ENCODE data around the gene SMIM12.

Gene SMIM12, protein sequence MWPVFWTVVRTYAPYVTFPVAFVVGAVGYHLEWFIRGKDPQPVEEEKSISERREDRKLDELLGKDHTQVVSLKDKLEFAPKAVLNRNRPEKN

DNA sequence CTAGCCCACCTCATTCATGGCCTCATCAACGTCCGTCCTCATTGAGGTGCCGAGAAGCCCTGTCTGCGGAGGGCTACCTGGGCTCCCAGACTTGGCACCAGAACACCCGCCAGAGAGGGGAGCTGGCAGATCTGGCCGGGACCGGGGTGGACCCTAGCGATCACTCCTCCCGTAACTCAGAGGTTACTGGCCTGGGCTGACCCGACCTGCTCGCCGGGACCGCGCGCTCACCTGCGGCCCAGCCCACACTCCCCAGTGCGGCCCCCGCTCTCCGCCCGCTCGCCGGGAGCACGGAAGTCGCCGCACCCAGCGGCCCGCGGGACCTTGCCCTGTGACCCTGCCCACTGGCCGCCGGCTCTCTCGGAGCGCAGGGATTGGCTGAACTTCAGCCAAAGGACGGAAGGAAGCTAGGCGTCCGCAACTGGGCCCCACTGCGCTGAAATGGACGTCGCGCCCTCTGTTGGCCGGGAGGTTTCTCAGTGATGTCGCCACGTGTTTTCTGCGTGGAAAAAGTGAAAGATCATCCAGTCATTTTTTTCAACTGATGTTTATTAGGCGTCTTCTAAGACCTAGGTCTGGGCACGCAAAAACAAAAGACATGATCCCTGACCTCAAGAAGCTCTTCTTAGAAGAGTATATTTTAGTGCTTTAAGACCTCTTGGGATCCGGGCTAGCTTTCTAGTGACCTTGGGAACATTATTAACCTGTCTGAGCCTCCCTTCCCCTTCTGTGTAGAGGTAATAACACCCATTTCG, at the start of gene SMIM12:
Gene SMIM12 (minus strand): TSS at position 304 of the 755 bp plus-strand sequence. CDS start 3,772 bp downstream, outside the sequence.
- peak; percentile 87 for DNase-seq

DNA sequence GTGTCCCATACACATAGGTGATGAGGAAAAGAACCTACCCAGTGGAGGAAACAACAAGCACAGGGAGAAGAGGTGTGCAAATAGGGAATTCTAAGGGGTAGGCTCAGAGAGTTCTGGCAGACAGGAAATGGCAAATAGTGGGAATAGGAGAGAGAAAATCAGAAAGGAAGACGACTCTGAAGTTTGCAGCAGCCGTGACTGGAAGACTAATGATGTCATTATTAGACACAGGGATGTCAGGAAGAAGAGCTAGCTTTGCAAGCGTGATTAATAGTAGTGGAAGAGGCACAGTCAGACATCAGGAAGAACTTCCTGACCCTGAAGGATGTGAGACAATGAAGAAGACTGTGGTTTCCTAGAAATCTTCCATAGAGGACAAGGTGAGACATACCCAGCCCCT, 48.8 kb upstream of the SMIM12 start:
- DNase-seq, result no peak

DNA sequence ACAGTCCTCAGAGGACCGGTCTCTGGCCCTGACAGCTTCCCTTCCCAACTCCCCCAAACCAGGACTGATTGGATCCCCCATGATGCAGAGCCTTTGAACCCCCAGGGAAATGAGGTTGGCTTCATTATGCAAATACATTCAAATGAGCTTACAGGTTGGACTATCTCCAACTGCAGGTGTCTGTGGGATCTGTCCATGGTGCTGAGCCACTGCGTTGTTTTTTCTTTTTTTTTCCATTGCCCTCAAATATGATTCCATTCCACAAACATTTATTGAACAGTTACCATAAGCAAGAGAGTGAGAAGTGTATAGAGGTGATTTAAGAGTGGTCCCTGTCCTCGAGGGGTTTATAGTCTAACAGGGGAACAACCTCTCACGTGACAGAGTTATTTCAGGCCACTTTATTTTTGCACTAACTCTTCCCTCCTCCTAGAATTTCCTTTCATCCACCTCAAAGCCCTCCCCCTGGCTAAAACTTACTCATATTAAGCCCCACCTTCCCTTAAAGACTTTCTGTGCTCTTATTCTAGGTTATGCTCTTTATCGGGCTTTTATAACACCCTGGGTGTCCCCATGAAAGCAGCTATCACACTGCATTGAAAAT, 48.0 kb upstream of the SMIM12 start:
- DNase-seq, result no peak

DNA sequence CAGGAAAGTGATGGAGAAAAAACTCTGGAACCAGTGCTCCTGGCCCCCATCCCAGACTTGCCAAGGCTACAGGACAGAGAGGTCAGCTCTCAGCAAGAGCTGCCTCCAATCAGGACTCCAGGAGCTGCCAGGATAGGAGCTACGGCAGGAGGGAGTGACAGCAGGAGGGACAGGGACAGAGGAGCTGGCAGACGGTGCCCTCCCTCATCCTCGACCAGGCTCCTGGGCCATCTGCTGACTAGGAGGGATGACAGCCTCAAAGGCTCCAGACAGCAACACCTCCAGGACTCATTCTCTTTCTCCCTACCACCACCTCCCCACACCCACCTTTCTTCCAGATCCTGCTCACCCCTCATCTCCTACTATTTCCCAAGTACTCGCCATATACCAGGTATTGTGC, 47.2 kb upstream of the SMIM12 start:
- no peak for DNase-seq

DNA sequence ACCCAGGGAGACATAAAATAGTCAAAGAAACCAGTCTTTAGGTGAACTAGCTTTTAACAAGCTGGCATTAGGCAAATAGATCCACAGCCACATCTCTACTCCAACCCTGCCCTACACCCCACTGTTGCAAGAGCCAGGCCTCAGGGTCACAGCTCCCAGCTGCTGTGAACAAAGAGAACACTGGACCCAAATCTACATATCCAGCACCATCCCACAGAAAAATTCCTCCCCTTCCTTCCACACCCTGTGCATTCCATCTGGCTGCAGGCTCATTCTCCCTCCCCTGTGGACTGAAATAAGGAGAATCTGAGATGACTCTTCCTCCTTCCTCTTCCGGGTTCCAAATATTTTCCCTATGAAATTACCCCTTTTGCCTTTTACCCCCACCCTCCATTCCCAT, 46.7 kb upstream of the SMIM12 start:
- no peak for DNase-seq

DNA sequence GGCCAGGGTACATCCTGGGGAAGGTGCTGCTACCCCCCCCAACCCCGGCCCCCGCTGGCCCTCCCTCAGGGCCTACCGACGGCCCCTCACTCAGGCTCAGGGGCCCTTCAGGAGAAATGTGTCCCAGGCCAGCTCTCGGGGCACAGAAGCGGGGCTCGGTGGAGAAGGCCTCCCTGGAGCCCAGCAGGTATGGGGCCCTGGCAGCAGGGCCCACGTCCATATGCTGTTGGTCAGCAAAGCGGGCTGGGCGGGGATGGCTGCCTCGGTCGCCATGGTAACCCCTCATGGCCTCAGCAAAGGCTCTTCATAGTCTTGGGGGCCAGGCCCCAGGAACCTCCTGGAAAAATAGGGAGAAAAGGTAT, 45.5 kb upstream of the SMIM12 start:
- no peak for DNase-seq

DNA sequence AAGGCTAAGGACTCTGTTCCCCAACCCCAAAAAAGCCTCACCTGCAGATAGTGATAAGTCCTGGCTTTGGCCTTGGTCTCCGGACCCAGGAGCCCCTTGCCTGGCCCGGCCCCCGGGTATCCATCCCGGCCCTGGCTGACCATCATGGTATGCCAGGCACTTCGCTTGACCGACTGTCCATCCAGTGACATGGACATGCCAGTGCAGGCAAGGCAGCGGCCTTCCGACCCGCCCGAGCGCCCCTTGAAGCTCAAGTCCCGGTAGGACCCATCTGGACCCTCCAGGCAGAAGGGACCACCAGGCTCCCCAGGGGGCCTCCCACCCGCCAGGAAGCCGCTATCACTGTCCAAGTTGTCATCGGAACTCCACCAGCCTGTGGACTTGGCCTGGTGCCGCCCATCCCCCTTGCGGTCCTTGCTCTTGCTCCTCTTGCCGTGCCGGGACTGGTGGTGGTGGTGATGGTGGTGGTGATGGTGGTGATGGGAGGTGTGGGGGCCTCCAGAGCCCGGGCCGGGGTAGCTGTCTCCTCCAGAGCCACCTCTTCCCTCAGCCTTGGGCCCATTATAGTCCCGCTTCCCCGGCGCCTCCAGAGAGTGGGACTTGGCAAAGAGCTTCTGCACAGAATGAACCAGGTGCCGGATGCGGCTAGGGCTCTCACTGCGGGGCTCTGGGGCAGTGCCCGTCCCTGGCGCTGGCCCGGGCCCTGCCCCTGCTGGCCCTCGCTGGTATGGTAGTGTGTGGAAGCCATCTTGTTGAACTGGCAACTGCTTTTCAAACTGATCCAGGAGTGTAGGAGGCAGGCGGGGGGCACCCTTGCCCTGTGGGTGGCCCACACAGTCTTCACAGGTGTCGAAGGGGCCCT, 44.9 kb upstream of the SMIM12 start:
- DNase-seq, result no peak

DNA sequence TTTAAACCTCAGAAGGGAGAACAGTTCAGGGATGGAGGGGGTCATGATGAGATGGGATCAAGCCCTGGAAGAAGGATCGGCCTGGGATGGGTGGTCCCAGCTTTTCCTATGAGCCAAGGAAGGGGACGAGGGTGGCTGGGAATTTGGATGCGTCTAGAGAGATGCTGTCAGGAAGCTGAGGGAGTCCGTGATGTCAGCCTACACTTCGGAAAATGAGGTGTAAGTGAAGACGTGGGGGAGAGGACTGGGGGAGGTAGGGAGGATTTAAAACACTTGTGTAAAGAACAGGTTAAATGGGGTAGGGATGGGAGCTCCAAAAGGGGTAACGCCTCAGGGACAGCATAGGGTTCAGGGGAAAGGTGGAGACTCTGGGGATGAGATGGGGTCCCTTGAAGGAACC, 42.4 kb upstream of the SMIM12 start:
- no peak for DNase-seq

DNA sequence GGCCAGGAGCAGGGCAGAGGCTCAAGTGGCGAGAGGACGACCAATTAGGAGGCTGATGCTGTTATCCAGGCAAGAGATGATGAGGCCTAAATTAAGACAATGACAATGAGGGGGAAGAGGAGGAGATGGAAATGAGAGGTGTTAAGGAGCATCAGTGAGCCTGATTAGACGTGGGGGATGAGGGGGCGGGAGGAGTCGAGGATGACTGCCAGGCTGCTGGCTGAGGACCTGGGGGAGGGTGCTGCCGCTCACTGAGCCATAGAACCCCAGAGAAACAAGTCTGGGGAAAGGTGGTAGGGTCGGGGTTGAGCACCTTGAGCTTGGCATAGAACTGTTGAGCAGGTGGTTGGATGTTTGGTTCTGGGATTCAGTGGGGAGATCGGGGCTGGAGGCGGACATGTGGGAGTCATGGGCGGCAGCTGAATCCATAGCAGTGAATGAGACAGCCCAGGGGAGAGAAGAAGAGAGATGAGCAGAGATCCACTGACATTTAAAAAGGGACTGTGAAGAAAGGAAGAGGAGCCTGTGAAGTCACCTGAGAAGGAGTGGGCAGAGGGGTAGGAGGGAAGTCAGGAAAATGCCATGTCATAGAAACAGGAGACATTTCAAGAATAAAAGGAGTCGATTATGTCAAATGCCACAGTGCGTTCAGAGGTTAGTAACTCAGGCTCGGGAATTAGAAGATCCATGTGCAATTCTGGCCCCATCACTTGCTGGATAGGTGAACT, 41.4 kb upstream of the SMIM12 start:
- DNase-seq, result no peak

DNA sequence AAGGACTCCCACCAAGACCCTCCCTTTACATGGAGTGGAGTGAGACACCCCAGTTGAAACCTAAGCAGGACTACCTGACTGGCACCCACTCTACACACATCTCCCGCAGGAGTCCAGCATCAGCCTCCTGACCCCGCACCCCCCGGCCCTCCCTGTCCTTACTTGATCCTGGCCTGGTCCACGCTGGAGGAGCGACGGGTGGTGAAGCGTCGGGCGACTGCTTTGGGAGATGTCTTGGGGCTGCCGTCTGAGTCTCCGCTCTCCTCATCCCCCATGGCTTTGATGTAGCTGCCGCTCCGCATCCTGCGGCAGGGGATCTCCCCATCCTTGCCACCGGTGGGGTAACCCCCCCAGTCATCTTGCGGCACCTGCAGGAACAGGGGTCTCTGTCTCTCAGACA, 40.4 kb upstream of the SMIM12 start:
- DNase-seq, result no peak

DNA sequence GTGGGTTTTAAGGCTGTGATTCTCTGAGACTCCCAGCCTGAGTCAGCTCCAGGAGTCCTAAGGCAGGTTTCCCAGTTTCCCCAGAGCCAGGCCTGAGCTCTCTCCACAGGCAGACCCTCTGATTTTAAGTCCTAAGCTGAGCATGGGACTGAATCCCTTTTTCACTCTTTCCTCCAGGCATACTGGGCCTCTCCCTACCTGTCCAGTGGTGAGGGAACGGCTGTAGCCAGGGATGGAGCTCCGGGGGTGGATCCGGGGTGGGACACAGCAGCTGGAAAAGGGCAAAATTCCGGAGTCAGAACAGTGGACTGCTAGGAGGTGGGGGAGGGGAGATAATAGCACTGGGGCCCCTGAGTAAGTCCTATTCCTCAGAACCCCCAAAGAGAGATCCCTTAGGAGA, 39.9 kb upstream of the SMIM12 start:
- DNase-seq, result no peak

DNA sequence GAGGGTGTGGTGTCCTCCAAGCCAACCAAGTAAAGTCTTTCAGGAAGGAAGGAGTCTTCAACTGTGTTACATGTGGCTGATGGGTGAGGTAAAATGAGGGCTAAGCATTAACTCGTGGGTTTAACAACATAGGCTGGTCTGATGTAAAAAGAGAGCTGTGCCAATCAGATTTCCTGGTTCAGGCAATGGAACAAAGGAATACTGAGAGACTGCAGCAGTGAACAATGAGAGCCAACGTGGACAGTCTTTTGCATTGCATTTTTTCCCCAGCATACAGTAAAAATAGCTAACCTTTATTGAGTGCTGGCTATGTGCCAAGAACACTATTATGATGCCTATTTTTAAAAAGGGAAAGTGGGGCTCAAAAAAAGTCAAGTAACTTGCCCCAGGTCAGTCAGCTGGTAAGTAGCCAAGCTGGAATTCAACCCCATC, 38.8 kb upstream of the SMIM12 start:
- no peak for DNase-seq

DNA sequence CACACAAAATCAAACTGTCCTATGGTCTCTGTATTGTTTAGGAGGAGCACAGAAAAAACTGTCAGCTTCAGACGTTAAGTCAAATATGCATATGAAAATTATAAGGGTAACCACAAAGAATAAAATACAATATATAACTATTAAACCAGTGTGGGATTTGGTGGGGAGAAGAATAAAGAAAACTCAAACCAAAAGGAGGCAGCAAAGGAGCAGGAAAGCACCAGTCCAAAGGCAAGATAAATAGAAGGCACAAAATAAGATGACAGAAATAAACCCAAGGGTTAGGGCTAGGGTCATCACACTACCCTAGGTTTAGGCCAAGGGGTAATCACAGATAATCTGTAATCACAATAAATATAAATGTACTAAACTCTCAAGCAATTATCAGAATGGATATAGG, 37.1 kb upstream of the SMIM12 start:
- no peak for DNase-seq

DNA sequence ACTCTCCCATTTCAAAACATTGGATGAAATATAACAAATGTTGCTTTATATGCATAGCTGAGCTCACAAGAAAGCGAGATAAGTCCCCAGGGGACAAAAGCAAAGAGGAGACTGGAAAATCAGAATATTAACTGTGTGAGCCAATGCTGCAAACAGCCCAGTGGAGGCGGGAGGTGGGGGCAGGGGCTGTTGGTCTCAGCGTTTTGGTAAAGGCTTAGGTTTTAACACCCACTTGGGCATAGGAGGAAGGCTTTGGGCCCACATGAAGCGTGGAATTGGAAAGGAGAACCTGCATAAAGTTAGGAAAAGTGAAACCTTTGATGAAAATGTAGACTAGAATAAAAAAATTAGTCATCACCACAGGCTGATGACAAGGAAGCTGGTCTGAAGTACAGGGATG, 30.2 kb upstream of the SMIM12 start:
- DNase-seq, result no peak

DNA sequence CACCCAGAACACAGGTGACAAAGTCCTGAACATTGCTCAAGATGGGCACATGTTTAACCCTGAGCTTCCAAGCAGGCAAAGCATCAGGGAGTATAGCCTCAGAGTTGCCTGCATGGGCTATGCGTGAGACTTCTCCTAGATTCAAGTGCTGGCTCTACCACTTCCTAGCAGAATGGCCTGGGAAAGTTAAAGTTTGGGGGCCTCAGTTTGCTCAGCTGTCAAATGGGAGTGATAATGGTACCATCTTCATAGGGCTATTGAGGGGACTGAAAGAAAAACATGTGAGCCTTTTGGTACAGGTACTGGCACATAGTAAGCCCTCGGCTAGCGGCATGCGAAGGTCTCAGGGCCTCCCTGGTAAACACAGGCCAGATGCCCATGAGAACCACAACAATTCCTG, 28.0 kb upstream of the SMIM12 start:
- no peak for DNase-seq

DNA sequence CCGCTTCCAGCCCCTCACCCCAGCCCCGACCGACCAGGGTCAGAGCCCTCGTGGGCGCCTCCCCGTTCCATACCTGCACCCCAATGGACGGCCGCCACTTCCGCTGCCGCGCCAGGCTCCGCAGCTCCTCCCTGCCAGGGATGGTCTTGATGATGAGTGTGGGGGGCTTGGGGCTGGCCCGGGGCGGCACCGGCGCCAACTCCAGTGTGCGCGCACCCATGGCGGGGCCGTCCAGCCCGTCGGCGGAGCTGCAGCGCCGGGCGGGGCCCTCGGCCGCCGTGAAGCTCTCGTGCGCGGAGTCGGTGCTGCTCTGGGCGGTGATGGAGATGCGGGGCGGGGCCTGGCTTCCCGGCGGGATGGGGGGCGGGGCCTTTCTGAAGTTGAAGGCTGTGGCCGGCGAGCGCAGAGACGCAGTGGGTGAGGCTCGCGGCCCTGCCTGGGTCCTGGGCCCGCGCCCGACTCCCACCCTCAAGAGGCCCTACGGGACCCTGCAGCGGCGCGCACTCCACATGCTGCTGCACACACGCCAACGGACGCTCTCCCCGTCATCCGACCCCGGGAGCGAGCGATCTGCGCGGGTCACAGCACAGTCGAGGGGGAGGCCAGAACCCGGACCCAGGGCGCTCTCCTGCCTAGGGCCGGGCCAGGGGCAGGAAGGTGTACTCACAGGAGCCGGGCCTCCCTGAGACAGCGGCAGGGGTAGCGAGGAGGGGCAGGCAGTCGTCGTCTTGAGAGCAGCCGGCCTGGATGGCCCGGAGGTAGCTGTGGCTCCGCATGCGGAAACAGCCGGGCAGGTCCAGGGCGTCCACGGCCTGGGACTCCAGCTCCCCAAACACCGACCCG, 26.1 kb upstream of the SMIM12 start:
- DNase-seq, result no peak

DNA sequence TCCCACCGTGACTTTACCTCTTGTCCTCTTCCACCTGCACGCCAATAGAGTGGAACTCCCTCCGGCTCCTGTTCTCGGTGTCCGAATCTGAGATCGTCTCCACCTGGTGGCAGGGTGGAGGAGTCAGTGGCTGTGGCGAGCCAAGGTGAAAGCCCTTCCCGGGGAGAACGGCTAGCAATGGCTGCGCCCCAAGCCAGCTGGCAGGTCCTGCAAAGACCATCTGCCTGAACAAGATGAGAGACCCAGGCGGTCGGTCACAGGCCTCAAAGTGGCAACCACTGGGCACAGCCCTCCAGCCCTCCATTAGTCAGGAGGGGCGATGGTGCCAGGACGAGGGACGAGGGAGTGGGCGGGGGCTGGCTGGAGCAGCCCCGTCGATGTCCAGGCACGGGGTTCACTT, 25.4 kb upstream of the SMIM12 start:
- DNase-seq, result no peak

DNA sequence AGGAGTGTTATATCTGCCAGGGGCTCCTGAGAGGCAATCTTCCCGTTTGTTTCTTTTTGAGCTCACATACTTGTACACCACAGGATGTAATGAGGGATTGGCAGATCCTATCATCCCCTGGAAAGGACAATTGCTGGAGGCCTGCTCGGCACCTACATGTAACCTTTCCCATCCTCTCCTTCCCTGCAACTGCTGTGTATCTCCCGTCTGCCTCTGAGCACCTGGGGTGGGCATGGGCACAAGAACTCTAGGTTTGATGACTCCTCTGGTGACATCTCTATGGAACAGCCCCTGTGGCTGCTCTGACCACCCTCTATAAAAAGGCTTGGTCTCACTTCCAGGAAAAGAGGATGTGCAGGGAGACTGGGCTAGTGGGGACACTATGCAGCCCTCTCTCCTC, 25.0 kb upstream of the SMIM12 start:
- DNase-seq, result no peak

DNA sequence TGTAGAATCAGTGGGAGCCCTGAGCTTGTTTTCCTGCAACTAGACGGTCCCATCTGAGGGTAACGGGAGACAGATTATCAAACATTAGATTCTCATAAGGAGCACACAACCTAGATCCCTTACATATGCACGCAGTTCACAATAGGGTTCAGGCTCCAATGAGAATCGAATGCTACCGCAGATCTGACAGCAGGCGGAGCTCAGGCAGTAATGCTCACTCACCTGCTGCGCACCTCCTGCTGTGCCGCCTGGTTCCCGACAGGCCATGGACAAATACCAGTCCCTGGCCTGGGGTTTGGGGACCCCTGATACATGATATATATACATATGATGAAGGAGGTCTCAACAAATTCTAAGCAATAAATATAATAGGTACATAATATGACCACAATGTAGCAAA, 19.7 kb upstream of the SMIM12 start:
- no peak for DNase-seq

DNA sequence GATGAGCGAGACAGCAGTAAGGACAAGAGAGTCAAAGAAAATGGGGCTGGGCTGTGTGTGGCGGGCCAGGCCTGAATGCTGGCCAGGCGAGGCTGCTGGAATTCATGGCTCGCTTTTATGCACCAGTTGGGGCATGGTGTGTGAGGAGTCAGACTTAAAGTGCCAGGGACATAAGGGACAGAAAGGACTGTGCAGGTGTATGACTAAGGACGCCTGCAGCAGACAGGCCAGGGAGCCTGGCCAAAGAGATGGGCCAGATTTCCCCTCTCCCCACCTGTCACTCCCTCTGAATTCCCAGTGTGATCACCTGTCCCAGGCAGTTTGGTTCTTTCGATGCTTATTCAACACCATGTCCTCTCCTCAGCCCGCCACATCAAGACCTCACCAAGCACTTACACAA, 16.9 kb upstream of the SMIM12 start:
- DNase-seq, result no peak

DNA sequence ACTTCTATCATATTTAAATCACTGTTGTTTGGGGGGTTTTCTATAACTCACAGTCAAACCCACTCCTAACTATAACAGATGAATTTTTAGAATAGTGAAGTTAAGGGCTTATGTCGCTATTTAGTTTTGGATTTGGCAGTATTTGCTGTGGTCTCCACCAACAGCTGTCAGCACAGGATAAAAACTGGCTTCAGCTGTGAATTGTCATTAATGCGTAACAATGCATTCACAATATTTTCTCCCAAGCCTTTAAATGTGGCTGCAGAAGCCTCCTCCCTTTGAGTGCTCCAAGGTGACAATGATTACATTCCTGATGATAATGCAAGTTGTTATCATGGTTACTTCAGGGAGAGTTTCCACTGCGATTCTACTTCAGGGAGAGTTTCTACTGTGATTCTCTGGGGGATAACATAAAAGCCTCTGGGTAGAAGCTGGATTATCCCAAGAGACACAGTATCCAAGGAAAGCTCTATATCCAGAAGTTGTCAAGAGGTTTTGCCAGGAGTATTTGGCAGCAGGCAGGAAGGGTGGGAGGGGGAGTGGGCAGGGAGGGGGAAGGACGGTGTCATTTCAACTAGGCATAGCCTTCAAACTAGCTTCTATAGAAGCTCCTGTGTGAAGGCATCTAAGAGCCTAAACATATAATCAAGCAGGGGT, 14.9 kb upstream of the SMIM12 start:
- DNase-seq, result no peak

DNA sequence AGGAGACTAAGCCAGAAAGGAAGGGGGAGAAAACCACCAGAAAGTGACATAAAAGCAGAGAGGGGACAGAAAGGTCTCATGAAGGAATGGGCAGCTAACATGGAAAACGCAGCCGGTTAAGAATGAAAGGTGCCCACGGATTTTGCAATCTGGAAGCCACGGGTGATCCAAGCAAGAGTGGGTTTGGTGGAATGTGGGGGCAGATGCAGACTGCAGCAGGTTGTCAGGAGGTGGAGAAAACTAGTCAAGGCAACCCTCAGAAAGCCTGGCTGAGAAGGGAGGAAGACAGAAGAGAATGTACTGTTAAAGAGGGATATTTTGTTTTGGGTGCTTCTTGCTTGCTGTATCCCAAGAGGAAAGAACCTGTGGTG, 12.6 kb upstream of the SMIM12 start:
- no peak for DNase-seq

All from GDM1 (cell line).